CD14-positive monocyte (primary cell): ENCODE results near the gene RFX7. TPM values are rescaled to one million over a fixed set of nuclear protein-coding genes. Genes with fewer than 3 reads are reported as not detected.

Experiments used
- DNase-seq, 3 donors: peaks; one replicate each; pipeline ENCODE4 v3.0.0-alpha.2; 2011 to 2022
- H2AFZ ChIP-seq: 2 replicates; pipeline ENCODE4 v1.6.0; 2012; ENCODE audit warnings: mild to moderate bottlenecking, low read depth, low read length, inconsistent platforms; ENCODE audit not compliant: insufficient read depth, poor library complexity, severe bottlenecking
- H3K27ac ChIP-seq, 2 donors: 1 replicate in 1 of 2; 2 replicates in 1 of 2; pipeline ENCODE4 v1.5.1; 2012 to 2013; ENCODE audit warnings: low read length in 2 of 2, control low read depth in 1 of 2, inconsistent platforms in 1 of 2, low read depth in 1 of 2, mild to moderate bottlenecking in 1 of 2
- H3K27me3 ChIP-seq, 2 donors: one replicate each; pipeline versions ENCODE4 v1.6.0 to v1.6.1; 2011 to 2013; ENCODE audit warnings: low read length in 2 of 2; ENCODE audit not compliant: control insufficient read depth in 2 of 2, insufficient read depth in 2 of 2
- H3K36me3 ChIP-seq, 2 donors: replicated peaks in 1 of 2; 1 replicate in 1 of 2; 2 replicates in 1 of 2; pipeline versions ENCODE4 v1.5.1 to v1.6.1; 2012 to 2013; ENCODE audit warnings: low read length in 2 of 2, control low read depth in 1 of 2, inconsistent platforms in 1 of 2, mild to moderate bottlenecking in 1 of 2; ENCODE audit not compliant: insufficient read depth in 2 of 2, control insufficient read depth in 1 of 2
- H3K4me1 ChIP-seq, 2 donors: 1 replicate in 1 of 2; 2 replicates in 1 of 2; pipeline versions ENCODE4 v1.5.1 to v1.6.1; 2012 to 2013; ENCODE audit warnings: low read length in 2 of 2, control low read depth in 1 of 2, inconsistent platforms in 1 of 2, mild to moderate bottlenecking in 1 of 2, moderate library complexity in 1 of 2; ENCODE audit not compliant: insufficient read depth in 2 of 2, control insufficient read depth in 1 of 2
- H3K4me2 ChIP-seq: replicated peaks from 2 replicates; pipeline ENCODE3; 2012; ENCODE audit warnings: low read length, moderate library complexity, mild to moderate bottlenecking; ENCODE audit not compliant: poor library complexity, severe bottlenecking; ENCODE audit errors: extremely low read depth
- H3K4me3 ChIP-seq, 3 experiments: fragments of 200-600 bp in 1 of 3; sonication (generic) in 1 of 3; replicated peaks in 1 of 3; 1 replicate in 2 of 3; 2 replicates in 1 of 3; pipeline ENCODE4 v1.5.1; 2011 to 2013; ENCODE audit warnings: low read length in 3 of 3, mild to moderate bottlenecking in 3 of 3, control low read depth in 2 of 3, low read depth in 2 of 3, inconsistent platforms in 1 of 3, moderate library complexity in 1 of 3
- H3K79me2 ChIP-seq: 2 replicates; pipeline ENCODE4 v1.6.0; 2012; ENCODE audit warnings: mild to moderate bottlenecking, control low read depth, inconsistent platforms, low read length, moderate library complexity; ENCODE audit not compliant: insufficient read depth
- H3K9ac ChIP-seq: 2 replicates; pipeline ENCODE4 v1.6.0; 2017; ENCODE audit warnings: low read length, mild to moderate bottlenecking; ENCODE audit not compliant: insufficient read depth, poor library complexity, severe bottlenecking
- H3K9me3 ChIP-seq, 2 donors: replicated peaks in 1 of 2; 1 replicate in 1 of 2; 2 replicates in 1 of 2; pipeline versions ENCODE4 v1.5.1 to v1.6.1; 2012 to 2013; ENCODE audit warnings: low read length in 2 of 2, control low read depth in 1 of 2; ENCODE audit not compliant: control insufficient read depth in 1 of 2, insufficient read depth in 1 of 2
- H4K20me1 ChIP-seq: 2 replicates; pipeline ENCODE4 v1.6.0; 2012; ENCODE audit warnings: mild to moderate bottlenecking, low read length, control low read depth, moderate library complexity; ENCODE audit not compliant: insufficient read depth
- H3K27ac Mint-ChIP-seq, 7 donors: one replicate each; pipeline ENCODE4 v1.8.0; 2020; ENCODE audit warnings: mild to moderate bottlenecking in 7 of 7, mixed read lengths in 7 of 7, moderate library complexity in 6 of 7, inconsistent platforms in 2 of 7
- H3K27me3 Mint-ChIP-seq, 3 donors: one replicate each; pipeline ENCODE4 v1.8.0; 2021 to 2022; ENCODE audit warnings: low read depth in 3 of 3, mild to moderate bottlenecking in 3 of 3, mixed read lengths in 3 of 3, moderate library complexity in 3 of 3, inconsistent platforms in 1 of 3
- H3K36me3 Mint-ChIP-seq, 2 donors: one replicate each; pipeline ENCODE4 v1.8.0; 2020; ENCODE audit warnings: mixed read lengths in 2 of 2, inconsistent platforms in 1 of 2, mild to moderate bottlenecking in 1 of 2
- H3K4me1 Mint-ChIP-seq: one replicate; pipeline ENCODE4 v1.8.0; 2020; ENCODE audit warnings: mild to moderate bottlenecking, mixed read lengths
- H3K4me3 Mint-ChIP-seq, 2 donors: one replicate each; pipeline ENCODE4 v1.8.0; 2020; ENCODE audit warnings: mild to moderate bottlenecking in 2 of 2, mixed read lengths in 2 of 2, moderate library complexity in 1 of 2
- H3K9me3 Mint-ChIP-seq, 7 donors: one replicate each; pipeline ENCODE4 v1.8.0; 2020 to 2022; ENCODE audit warnings: mixed read lengths in 7 of 7, mild to moderate bottlenecking in 6 of 7, moderate library complexity in 6 of 7, inconsistent platforms in 2 of 7
- WGBS: methylation state at CpG from one replicate; pipeline ENCODE4 v1.1.5; 2013; ENCODE audit warnings: missing lambda C conversion rate; ENCODE audit not compliant: insufficient coverage; 5-methylcytosine and 5-hydroxymethylcytosine counted together
- intact Hi-C, 2 donors: fragments of 100-400 bp; cut with micrococcal nuclease; formaldehyde crosslinking; loops; one replicate each; pipeline versions ENCODE4 v1.15.0 to v1.15.1; 2023
- polyA minus RNA-seq: library from RNA; depleted of rRNA, polyadenylated mRNA; stranded (reverse); fragments of >200 nt; gene quantifications from 2 replicates; pipeline ENCODE4 v1.2.3, GENCODE V29; 2012
- polyA plus RNA-seq, 3 donors: library from polyadenylated mRNA; depleted of rRNA in 1 of 3; unstranded in 2 of 3; stranded (reverse) in 1 of 3; fragments of 300-500 nt in 2 of 3; fragments of >200 nt in 1 of 3; fragmentation: Illumina TruSeq in 2 of 3; gene quantifications; 1 replicate in 2 of 3; 2 replicates in 1 of 3; pipeline ENCODE4 v1.2.3, GENCODE V29; 2012 to 2021
- total RNA-seq, 12 experiments: library from RNA in 1 of 12; stranded (reverse) in 1 of 12; fragments of 120-200 nt in 1 of 12; gene quantifications; one replicate each; pipeline ENCODE4 v1.2.4 and lab custom pipeline; 2013 to 2026; ENCODE audit warnings: mixed read lengths in 6 of 12, inconsistent platforms in 1 of 12
- TF ChIP-seq, protein P1 (sequence below): fragments of 200-600 bp; IDR thresholded peaks from one replicate; pipeline ENCODE4 v1.8.0; 2022; ENCODE audit warnings: antibody characterized with exemption, mild to moderate bottlenecking

Gene RFX7
- 5.0 TPM for total RNA-seq (2013)
- polyA plus RNA-seq (1 to 10 TPM; 1.0 to 2.9 (median 1.2) TPM), polyA minus RNA-seq (4.2 and 8.9 TPM in 2 replicates), total RNA-seq (lab: John Stamatoyannopoulos, UW) (10.0 to 59.2 (median 16.0) reads per million in 11 experiments)

DNA sequence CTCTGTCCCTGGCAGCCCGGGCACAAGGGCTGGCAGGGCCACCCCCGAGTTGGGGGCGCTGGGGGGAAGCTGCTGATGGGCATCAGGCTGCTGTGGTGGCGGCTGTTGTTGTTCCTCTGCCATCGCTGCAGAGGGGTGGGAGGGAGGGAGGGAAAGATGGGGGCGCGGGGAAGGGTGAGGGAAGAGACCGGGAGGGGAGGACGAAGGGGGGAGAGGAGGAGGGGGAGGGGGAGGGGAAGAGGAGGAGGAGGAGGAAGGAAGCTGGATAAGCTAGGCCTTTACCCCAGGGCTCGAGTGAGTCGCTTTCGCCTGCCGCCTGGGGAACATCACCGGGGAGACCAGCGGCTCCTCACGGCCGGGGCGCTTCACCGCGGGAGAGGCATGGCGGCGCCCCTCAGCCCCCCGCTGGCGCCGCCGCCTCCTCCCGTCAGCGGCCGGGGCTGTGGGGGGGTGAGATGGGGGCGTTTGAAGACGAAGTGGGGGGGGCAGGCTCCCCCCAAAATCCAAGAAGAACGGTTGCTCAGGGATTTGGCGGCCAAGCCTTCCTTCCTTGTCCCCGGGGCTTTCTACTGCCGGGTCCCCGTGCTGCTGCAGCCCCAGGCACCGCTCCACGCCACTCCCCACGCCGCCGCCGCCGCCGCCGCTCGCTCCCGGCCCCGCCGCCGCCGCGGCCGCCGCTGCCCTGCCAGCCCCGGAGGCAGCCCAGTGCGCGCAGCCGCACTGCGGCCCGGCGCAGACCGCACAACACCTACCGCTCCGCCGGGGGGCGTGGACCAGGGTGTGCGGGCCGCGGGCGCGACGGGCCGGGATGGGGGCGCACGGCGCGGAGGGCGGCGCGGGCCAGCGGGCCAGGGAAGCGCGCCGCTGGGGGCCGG, at the start of gene RFX7:
TSS of gene RFX7 (minus strand) at position 717 of the 875 bp plus-strand sequence. CDS start at position 123, 594 bp downstream.
- intact Hi-C loops: no loop called here
- H4K20me1 ChIP-seq: no peaks in the 10 kb centered on the region
- H3K27ac ChIP-seq: peak within 1 kb of the TSS; percentile 62 to 79
- H3K36me3 ChIP-seq: no peaks in the 10 kb centered on the region
- peaks cover 41% of the 10 kb centered on the region for H3K4me1 Mint-ChIP-seq
- peaks cover 0 to 2% (median 0%) of the 10 kb centered on the region in 3 donors for H3K27me3 Mint-ChIP-seq
- DNase-seq: peak; percentile 50 to 64 (median 63)
- peaks cover 3 to 6% of the 10 kb centered on the region in 2 donors for H3K36me3 Mint-ChIP-seq
- H3K9ac ChIP-seq: peak within 1 kb of the TSS; percentile 85
- no peaks in the 10 kb centered on the region for H3K9me3 ChIP-seq
- TF ChIP-seq, protein P1, sequence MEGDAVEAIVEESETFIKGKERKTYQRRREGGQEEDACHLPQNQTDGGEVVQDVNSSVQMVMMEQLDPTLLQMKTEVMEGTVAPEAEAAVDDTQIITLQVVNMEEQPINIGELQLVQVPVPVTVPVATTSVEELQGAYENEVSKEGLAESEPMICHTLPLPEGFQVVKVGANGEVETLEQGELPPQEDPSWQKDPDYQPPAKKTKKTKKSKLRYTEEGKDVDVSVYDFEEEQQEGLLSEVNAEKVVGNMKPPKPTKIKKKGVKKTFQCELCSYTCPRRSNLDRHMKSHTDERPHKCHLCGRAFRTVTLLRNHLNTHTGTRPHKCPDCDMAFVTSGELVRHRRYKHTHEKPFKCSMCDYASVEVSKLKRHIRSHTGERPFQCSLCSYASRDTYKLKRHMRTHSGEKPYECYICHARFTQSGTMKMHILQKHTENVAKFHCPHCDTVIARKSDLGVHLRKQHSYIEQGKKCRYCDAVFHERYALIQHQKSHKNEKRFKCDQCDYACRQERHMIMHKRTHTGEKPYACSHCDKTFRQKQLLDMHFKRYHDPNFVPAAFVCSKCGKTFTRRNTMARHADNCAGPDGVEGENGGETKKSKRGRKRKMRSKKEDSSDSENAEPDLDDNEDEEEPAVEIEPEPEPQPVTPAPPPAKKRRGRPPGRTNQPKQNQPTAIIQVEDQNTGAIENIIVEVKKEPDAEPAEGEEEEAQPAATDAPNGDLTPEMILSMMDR: no peak
- peaks cover 60% of the 10 kb centered on the region for H3K79me2 ChIP-seq
- H3K27me3 ChIP-seq: no peaks in the 10 kb centered on the region
- peak within 1 kb of the TSS; percentile 92 for H2AFZ ChIP-seq
- peak within 1 kb of the TSS; percentile 95 for H3K4me2 ChIP-seq
- H3K9me3 Mint-ChIP-seq: no peaks in the 10 kb centered on the region
- WGBS: 0% methylated on average over 54 of the region's 85 CpGs
- peak within 1 kb of the TSS; percentile 67 to 91 (median 84) for H3K4me3 ChIP-seq
- H3K4me1 ChIP-seq: peaks cover 18 to 38% of the 10 kb centered on the region in 2 donors
- H3K27ac Mint-ChIP-seq: peak within 1 kb of the TSS; percentile 35 to 89 (median 83)
- peak within 1 kb of the TSS; percentile 92 to 96 for H3K4me3 Mint-ChIP-seq

DNA sequence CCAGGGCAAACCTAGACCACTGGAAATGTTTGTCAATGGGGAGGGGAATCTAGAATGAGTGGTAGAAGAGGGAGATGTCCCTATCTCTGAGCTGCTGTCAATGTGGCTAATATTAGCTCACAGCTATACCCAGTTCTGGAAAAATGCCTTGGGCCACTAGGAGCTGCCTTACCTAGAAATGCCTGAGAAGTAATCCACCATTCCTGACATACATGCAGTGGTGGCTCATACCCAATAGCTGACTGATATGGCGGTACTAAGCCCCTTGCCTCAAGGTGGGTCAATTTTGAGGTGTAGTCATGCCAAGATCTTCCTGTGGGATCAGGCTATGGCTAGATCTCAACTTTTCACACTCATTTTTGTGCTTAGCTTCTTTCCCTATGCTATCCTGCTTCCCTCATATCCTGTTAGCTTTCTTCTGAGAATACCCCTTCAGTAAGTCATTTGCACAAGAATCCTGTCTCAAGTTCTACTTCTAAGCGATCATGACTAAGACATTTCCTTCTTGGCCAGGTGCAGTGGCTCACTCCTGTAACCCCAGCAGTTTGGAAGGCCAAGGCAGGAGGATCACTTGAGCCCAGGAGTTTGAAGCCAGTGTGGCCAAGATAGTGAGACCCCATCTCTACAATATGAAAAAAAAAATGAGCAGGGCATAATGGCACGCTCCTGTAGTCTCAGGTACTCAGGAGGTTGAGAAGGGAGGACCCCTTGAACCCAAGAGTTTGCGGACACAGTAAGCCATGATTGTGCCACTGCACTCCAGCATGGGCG, 49.1 kb upstream of the RFX7 start:
- intact Hi-C loops: no loop called here
- no peak for DNase-seq
- H3K27ac Mint-ChIP-seq: peak overlapping the region in 1 of 7 donors; percentile 1
- Histone ChIP-seq H3K79me2 (no peaks in the 10 kb centered on the region), H3K4me2 (no peak overlapping the region), H3K4me1 (no peaks in the 10 kb centered on the region), H3K4me3 (no peak overlapping the region), H3K27ac (no peak overlapping the region), H3K27me3 (no peaks in the 10 kb centered on the region), H3K9ac (no peak overlapping the region), H3K36me3 (no peaks in the 10 kb centered on the region), H3K9me3 (peaks cover 0 to 15% of the 10 kb centered on the region in 2 donors), H4K20me1 (no peaks in the 10 kb centered on the region), H2AFZ (no peak overlapping the region)
- peaks cover 11 to 22% (median 14%) of the 10 kb centered on the region in 7 donors for H3K9me3 Mint-ChIP-seq
- H3K27me3 Mint-ChIP-seq: peaks cover 0 to 2% (median 0%) of the 10 kb centered on the region in 3 donors
- no peaks in the 10 kb centered on the region for H3K36me3 Mint-ChIP-seq
- no peaks in the 10 kb centered on the region for H3K4me1 Mint-ChIP-seq
- TF ChIP-seq, protein P1: no peak
- WGBS: 91% methylated on average over 3 of the region's 5 CpGs
- no peak overlapping the region for H3K4me3 Mint-ChIP-seq
